ENCODE data around the gene AADAC. TPM values are rescaled to one million over a fixed set of nuclear protein-coding genes. Genes with fewer than 3 reads are reported as not detected.

Gene AADAC
- total RNA-seq, 3 donors from 2014 or later (not counting 1 experiment from before 2014, with no cell fraction given) = not detected

- TF ChIP-seq CTCF (IDR thresholded peaks at IDR 0.05) = no peak
- Mint-ChIP-seq H3K4me3 (no peak overlapping the region), H3K27me3 (ENCODE audit: low read depth in 2 of 2) (peaks cover 3 to 32% of the 10 kb centered on the region in 2 donors), H3K9me3 (no peaks in the 10 kb centered on the region), H3K27ac (no peak overlapping the region), H3K36me3 (no peaks in the 10 kb centered on the region), H3K4me1 (no peaks in the 10 kb centered on the region)
- no peaks in the 10 kb centered on the region for H3K4me1 ChIP-seq (ENCODE audit: control insufficient read depth, insufficient read depth, low read length)
- no peak for ATAC-seq
- no peak overlapping the region for H3K4me3 ChIP-seq (ENCODE audit: low read length)
- DNase-seq = no peak
- no peaks in the 10 kb centered on the region for H3K36me3 ChIP-seq (ENCODE audit: control insufficient read depth, insufficient read depth, low read length)
- intact Hi-C loops (cut with micrococcal nuclease) = no loop called here
- no peak overlapping the region for H3K27ac ChIP-seq (ENCODE audit: low read length)
- 62% methylated on average over 2 of the region's 4 CpGs for WGBS (ENCODE audit: insufficient coverage)
- H3K9me3 ChIP-seq (ENCODE audit: control insufficient read depth, insufficient read depth, low read length) = no peaks in the 10 kb centered on the region
- H3K27me3 ChIP-seq (ENCODE audit: control insufficient read depth, insufficient read depth, low read length) = no peaks in the 10 kb centered on the region
These were observed 38.3 kb upstream of the AADAC start for GRCh38 chr3:151775314-151776258.

GRCh38 chr3:151776259-151776740 lies 37.6 kb upstream of the AADAC start:
- DNase-seq (no peak), ATAC-seq (no peak)
- Histone ChIP-seq H3K36me3 (ENCODE audit: control insufficient read depth, insufficient read depth, low read length) (no peaks in the 10 kb centered on the region), H3K4me3 (ENCODE audit: low read length) (no peak overlapping the region), H3K27ac (ENCODE audit: low read length) (no peak overlapping the region), H3K9me3 (ENCODE audit: control insufficient read depth, insufficient read depth, low read length) (no peaks in the 10 kb centered on the region), H3K27me3 (ENCODE audit: control insufficient read depth, insufficient read depth, low read length) (no peaks in the 10 kb centered on the region), H3K4me1 (ENCODE audit: control insufficient read depth, insufficient read depth, low read length) (no peaks in the 10 kb centered on the region)
- intact Hi-C loops (cut with micrococcal nuclease) = no loop called here
- H3K27me3 Mint-ChIP-seq (ENCODE audit: low read depth in 2 of 2) = peaks cover 3 to 34% of the 10 kb centered on the region in 2 donors
- H3K4me3 Mint-ChIP-seq = no peak overlapping the region
- H3K27ac Mint-ChIP-seq = no peak overlapping the region
- no peaks in the 10 kb centered on the region for H3K9me3 Mint-ChIP-seq
- no peaks in the 10 kb centered on the region for H3K4me1 Mint-ChIP-seq
- WGBS (ENCODE audit: insufficient coverage) = no CpG with 5 or more reads among the region's 1 CpG
- H3K36me3 Mint-ChIP-seq = no peaks in the 10 kb centered on the region
- no peak for TF ChIP-seq CTCF (IDR thresholded peaks at IDR 0.05)

GRCh38 chr3:151777880-151778279 lies 36.0 kb upstream of the AADAC start:
- no peaks in the 10 kb centered on the region for H3K4me1 Mint-ChIP-seq
- H3K27ac ChIP-seq (ENCODE audit: low read length) = no peak overlapping the region
- H3K36me3 ChIP-seq (ENCODE audit: control insufficient read depth, insufficient read depth, low read length) = no peaks in the 10 kb centered on the region
- no peaks in the 10 kb centered on the region for H3K9me3 ChIP-seq (ENCODE audit: control insufficient read depth, insufficient read depth, low read length)
- H3K4me3 Mint-ChIP-seq = no peak overlapping the region
- WGBS (ENCODE audit: insufficient coverage) = 94% methylated on average over 2 of the region's 2 CpGs
- intact Hi-C loops (cut with micrococcal nuclease) = no loop called here
- DNase-seq (no peak), ATAC-seq (no peak)
- no peaks in the 10 kb centered on the region for H3K27me3 ChIP-seq (ENCODE audit: control insufficient read depth, insufficient read depth, low read length)
- H3K27ac Mint-ChIP-seq = no peak overlapping the region
- H3K36me3 Mint-ChIP-seq = no peaks in the 10 kb centered on the region
- no peak for TF ChIP-seq CTCF (IDR thresholded peaks at IDR 0.05)
- H3K9me3 Mint-ChIP-seq = no peaks in the 10 kb centered on the region
- H3K4me1 ChIP-seq (ENCODE audit: control insufficient read depth, insufficient read depth, low read length) = no peaks in the 10 kb centered on the region
- peaks cover 3 to 31% of the 10 kb centered on the region in 2 donors for H3K27me3 Mint-ChIP-seq (ENCODE audit: low read depth in 2 of 2)
- H3K4me3 ChIP-seq (ENCODE audit: low read length) = no peak overlapping the region

Measured in natural killer cell (primary cell).